Kidney (tissue), 14 donors: ENCODE results near the gene FRMD1. TPM values are rescaled to one million over a fixed set of nuclear protein-coding genes. Genes with fewer than 3 reads are reported as not detected.

Source experiments
- DNase-seq, 5 donors: peaks; one replicate each; pipeline ENCODE4 v3.0.0-alpha.2; 2013 to 2020
- FAIRE-seq: peaks from 2 replicates; lab custom pipeline; 2012; peaks lifted over from hg19 to GRCh38; lab: Jason Lieb, UNC
- H3K27ac ChIP-seq, 2 donors: one replicate each; pipeline ENCODE4 v1.7.0; 2013; ENCODE audit warnings: low read depth in 2 of 2, low read length in 2 of 2, inconsistent platforms in 1 of 2
- H3K27me3 ChIP-seq: one replicate; pipeline ENCODE4 v1.7.1; 2013; ENCODE audit warnings: low read length, inconsistent platforms; ENCODE audit not compliant: control insufficient read depth, insufficient read depth
- H3K36me3 ChIP-seq, 3 donors: one replicate each; pipeline versions ENCODE4 v1.7.0 to v1.7.1; 2013; ENCODE audit warnings: low read length in 3 of 3, control low read depth in 1 of 3, inconsistent platforms in 1 of 3; ENCODE audit not compliant: insufficient read depth in 3 of 3, control insufficient read depth in 2 of 3
- H3K4me1 ChIP-seq, 3 donors: one replicate each; pipeline versions ENCODE4 v1.7.0 to v1.7.1; 2013; ENCODE audit warnings: low read length in 3 of 3, inconsistent platforms in 1 of 3, low read depth in 1 of 3; ENCODE audit not compliant: control insufficient read depth in 2 of 3, insufficient read depth in 2 of 3
- H3K4me3 ChIP-seq, 3 donors: one replicate each; pipeline versions ENCODE4 v1.7.0 to v1.8.1; 2013; ENCODE audit warnings: low read length in 3 of 3, control low read depth in 1 of 3, inconsistent platforms in 1 of 3
- H3K9ac ChIP-seq, 3 donors: one replicate each; pipeline versions ENCODE4 v1.7.0 to v1.7.1; 2013; ENCODE audit warnings: low read length in 3 of 3, control low read depth in 1 of 3, inconsistent platforms in 1 of 3
- H3K9me3 ChIP-seq, 3 donors: one replicate each; pipeline versions ENCODE4 v1.7.0 to v1.7.1; 2013; ENCODE audit warnings: low read length in 3 of 3, control low read depth in 1 of 3, inconsistent platforms in 1 of 3; ENCODE audit not compliant: control insufficient read depth in 2 of 3, insufficient read depth in 1 of 3
- CTCF ChIP-seq: IDR thresholded peaks from 3 replicates; pipeline ENCODE4 v1.5.1; 2012; ENCODE audit warnings: mild to moderate bottlenecking, moderate library complexity, borderline replicate concordance; ENCODE audit not compliant: insufficient read depth; ENCODE audit errors: extremely low read depth
- intact Hi-C: fragments of 100-400 bp; cut with DNase I; formaldehyde crosslinking; loops from one replicate; pipeline ENCODE4 v1.11.1; 2022
- polyA plus RNA-seq: library from polyadenylated mRNA; stranded (reverse); fragments of 350-450 nt; fragmentation: Illumina TruSeq; extraction: RNeasy Lipid Tissue Mini Kit (QIAGEN cat#74804); gene quantifications from one replicate; pipeline ENCODE4 v1.2.3, GENCODE V29; 2014; ENCODE audit warnings: low read depth, low replicate concordance; ENCODE audit not compliant: insufficient read depth
- total RNA-seq: library from RNA; stranded (reverse); fragmentation: NEBNext Ultra II Directional; extraction: Animal tissue kit (Norgen Biotek cat#: 25700); gene quantifications from one replicate; pipeline ENCODE4 v1.2.1, GENCODE V29; 2021
- donor health status: control.
- donor health status: control.
- donor health status: control.
- donor health status: control.
- donor health status: control.
- donor health status: DM: yes; HTN: yes; CAD: no.
- donor health status: Normal renal cell carcinoma (clear cell type).

The FRMD1 gene
- total and polyA plus RNA-seq, 2 donors from 2014 or later: 1.1 to 7.5 TPM

- H3K4me3 ChIP-seq: no peak overlapping the region
- TF ChIP-seq CTCF: no peak
- H3K36me3 ChIP-seq: no peaks in the 10 kb centered on the region
- no peak for FAIRE-seq
- H3K9ac ChIP-seq: no peak overlapping the region
- no peak overlapping the region for H3K27ac ChIP-seq
- no peaks in the 10 kb centered on the region for H3K4me1 ChIP-seq
- no peaks in the 10 kb centered on the region for H3K9me3 ChIP-seq
- intact Hi-C loops: no loop called here
- peaks cover 2% of the 10 kb centered on the region for H3K27me3 ChIP-seq
- DNase-seq: peak in 4 of 5 donors; percentile 63 to 75 (median 68)
These were observed 20.4 kb upstream of the FRMD1 start for GRCh38 chr6:168099201-168100010.

GRCh38 chr6:168098431-168098861 is 19.4 kb upstream of the FRMD1 start:
- no peak overlapping the region for H3K4me3 ChIP-seq
- TF ChIP-seq CTCF: no peak
- no peak for FAIRE-seq
- no peaks in the 10 kb centered on the region for H3K9me3 ChIP-seq
- peak in 1 of 5 donors; percentile 50 for DNase-seq
- H3K4me1 ChIP-seq: no peaks in the 10 kb centered on the region
- H3K27ac ChIP-seq: no peak overlapping the region
- no peak overlapping the region for H3K9ac ChIP-seq
- H3K27me3 ChIP-seq: peaks cover 2% of the 10 kb centered on the region
- no peaks in the 10 kb centered on the region for H3K36me3 ChIP-seq
- intact Hi-C loops: no loop called here

- Histone ChIP-seq H3K27me3 (peaks cover 2% of the 10 kb centered on the region), H3K9me3 (no peaks in the 10 kb centered on the region), H3K36me3 (no peaks in the 10 kb centered on the region), H3K27ac (no peak overlapping the region), H3K4me3 (no peak overlapping the region), H3K4me1 (no peaks in the 10 kb centered on the region), H3K9ac (no peak overlapping the region)
- intact Hi-C loops: no loop called here
- TF ChIP-seq CTCF: no peak
- DNase-seq (peak in 1 of 5 donors; percentile 52), FAIRE-seq (no peak)
These were observed 18.8 kb upstream of the FRMD1 start for GRCh38 chr6:168097621-168098430.
